HG03025 (cell line): ENCODE results near the gene FAN1.

Experiments
- ATAC-seq: cut with Tn5 transposase; IDR thresholded peaks from one replicate; pipeline ENCODE4 v1.9.1; 2021; ENCODE audit warnings: mild to moderate bottlenecking, moderate library complexity; ENCODE audit not compliant: unreplicated experiment, low FRiP score

Gene FAN1

DNA sequence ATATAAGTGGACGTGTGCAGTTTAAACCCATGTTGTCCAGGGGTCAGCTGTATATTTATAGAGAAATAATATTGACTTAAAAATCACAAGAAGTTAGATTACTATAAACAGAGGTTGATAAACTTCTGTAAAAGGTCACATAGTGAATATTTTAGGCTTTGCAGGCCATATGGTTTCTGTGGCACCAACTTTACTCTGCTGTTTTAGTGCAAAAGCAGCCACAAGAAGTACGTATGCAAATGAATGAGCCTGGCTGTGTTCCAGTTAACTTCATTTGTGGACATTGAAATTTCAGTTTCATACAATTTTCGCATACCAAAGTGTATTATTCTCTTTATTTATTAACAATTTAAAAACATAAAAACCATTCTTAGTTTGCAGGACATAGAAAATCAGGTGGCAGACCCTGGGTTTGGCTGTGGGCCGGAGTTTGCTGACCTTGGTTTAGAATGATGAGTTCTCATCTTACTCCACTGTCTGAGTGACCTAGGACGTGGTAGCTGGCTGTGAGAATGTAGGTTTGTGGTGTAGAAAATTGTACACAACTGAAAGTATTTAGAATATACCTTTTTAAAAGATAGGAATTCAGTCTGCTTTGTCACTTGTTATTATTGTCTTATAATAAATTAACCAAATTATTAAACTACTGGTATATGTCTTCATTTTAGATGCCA, 16.3 kb downstream of the FAN1 start:
- no peak for ATAC-seq

DNA sequence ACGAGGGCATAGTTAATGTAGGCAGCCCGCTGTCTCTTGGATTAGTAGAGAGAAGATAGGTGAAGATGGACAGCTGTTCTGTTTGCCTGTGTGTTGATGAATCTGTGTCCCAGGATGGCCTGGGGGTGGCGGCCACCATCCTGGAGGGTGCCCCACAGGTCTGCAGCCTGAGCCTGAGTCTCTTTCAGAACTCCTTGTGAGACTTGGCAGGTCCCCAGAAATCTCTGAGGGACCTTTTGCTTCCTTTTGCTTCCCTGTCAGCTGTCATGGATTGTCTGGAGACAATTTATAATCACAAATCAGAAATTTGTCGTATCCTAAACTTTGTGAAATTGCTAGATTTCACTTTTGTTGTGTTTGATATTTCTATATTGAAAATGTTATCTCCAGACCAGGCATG, 17.4 kb downstream of the FAN1 start:
- ATAC-seq, result no peak

DNA sequence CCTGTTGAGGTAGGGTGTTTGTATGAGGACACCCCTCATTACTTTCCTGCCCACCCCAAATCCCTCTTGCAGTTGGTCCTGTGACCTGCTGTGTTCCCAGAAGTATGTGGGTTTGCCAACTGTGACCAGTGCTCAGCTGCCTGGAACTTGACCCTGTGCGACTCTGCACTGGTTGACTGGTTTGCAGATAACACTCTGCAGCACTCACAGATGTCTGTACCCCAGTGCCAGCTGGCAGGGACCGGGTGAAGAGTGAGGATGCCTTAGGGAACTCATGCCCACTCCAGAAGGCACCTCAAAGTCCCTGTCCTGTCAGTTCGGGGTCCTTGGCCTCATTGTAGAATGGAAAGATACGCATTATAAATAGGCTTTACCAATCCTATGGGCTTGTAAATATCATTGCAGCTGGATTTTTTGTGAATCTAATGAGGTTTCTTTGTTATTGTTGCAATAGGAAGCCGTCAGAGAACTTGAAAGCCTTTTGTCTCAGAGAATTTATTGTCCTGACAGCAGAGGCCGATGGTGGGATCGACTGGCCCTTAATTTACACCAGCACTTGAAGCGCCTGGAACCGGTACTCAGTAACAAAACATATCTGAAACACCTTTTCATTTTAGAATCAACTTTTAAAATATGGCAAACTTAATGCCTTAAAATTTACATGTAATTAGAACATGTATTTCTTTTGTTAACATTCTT, 18.2 kb downstream of the FAN1 start:
- no peak for ATAC-seq

DNA sequence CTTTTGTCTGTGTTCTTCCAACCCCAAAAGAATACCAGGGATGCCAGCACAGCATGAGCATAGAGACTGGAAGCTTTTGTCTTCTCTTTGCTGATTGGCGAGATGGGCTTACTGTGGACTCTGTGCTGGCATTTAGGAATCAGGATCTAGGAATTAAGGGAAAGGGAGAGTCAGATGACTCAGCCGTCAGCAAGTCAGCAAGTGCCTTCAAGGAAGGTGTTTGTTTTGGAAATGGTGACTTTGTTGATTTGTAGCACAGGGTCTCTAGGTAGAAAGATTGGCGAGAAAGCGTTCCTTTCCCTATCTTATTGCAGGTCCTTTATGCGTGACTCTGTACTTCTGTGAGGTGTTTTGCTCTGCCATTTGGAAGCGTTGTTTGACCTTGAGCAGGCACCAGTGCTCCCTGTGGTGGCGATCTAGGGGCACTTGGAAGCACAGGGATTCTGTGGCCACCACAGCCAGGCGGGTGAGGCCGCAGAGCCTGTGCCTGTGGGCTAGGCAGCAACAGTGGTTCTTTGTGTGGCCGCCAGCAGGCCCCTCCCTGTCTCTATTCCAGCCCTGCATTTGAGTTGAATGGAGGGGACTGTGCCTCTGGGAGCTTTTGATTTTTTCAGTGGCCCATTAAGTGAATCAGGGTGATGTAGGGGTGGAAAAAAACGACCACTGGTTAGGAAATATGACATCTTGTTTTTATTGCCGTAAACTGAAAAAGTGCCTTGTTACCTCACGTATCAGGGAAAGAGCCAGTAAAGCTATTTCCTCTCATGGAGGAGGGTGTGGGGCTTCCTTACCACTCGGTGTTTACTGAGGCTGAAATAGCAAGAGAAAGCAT, 19.0 kb downstream of the FAN1 start:
- ATAC-seq, result no peak

DNA sequence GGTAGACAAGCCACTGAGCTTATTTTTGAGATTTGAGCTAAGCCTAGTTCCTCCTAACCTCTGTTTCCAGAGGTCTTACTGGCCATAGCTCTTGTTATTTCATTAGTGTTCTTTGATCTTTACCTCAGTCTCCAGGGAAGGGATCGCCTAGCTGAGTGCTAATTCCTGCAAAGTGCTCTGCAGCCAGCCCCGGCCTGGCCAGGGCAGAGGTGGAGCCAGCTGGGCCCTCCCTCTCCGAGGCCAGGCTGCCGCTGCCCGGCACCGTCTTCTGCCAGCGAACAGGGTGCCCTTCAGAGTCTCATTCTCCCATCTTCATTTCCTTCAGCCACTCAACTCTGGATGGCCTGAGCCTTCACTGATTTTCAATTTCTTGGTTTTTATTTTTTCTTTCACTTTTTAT, 19.7 kb downstream of the FAN1 start:
- no peak for ATAC-seq

DNA sequence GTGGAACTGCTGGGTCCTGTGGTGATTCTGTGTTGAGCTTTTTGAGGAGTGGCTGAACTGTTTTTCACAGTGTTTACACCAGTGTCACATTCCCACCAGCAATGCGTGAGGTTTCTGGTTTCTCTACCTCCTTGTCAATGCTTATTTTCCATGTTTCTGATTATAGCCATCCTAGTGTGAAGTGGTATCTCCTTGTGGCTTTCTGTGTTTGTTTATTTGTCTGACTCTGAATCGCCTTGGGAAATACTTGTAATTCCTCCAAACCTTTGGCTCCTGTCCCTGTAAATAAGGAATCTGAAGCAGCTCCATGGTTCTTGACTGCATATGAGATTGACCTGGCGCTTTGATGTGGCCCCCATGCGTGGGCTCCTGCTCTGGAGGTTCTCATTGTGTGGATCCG, 20.6 kb downstream of the FAN1 start:
- no peak for ATAC-seq

DNA sequence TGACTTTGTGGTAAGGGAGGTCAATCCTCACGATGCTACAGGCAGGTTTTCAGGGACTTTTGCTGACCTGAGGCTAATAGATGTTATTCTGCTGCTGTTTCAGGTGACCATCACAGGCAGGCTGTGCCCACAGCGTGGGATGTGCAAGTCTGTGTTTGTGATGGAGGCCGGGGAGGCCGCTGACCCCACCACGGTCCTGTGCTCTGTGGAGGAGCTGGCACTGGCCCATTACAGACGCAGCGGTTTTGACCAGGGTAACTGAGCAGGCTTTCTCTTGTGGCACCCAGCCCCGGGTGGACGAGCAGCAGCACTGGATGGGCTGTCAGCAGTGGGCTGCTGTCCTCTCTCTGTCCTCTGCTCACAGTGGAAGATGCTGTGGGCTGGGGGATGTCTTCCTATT, 22.0 kb downstream of the FAN1 start:
- no peak for ATAC-seq

DNA sequence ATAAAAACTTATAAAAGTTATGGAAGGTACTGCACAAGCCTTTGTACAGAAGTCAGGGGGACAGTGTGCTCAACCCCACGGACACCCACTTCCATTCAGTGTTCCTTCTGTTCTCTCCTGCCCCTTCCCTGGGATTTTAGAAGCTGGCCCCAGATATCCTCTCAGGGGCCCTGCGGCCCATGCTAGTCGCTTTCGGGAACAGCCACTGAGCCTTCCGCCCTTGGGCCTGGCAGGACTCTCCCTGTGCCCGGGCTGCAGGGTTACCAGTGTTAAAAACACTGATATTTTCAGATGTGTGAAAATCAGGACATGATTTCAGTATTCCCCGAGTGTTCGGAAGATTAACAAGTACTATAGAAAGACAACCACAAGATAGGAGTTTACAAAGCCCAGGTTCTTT, 22.4 kb downstream of the FAN1 start:
- no peak for ATAC-seq

DNA sequence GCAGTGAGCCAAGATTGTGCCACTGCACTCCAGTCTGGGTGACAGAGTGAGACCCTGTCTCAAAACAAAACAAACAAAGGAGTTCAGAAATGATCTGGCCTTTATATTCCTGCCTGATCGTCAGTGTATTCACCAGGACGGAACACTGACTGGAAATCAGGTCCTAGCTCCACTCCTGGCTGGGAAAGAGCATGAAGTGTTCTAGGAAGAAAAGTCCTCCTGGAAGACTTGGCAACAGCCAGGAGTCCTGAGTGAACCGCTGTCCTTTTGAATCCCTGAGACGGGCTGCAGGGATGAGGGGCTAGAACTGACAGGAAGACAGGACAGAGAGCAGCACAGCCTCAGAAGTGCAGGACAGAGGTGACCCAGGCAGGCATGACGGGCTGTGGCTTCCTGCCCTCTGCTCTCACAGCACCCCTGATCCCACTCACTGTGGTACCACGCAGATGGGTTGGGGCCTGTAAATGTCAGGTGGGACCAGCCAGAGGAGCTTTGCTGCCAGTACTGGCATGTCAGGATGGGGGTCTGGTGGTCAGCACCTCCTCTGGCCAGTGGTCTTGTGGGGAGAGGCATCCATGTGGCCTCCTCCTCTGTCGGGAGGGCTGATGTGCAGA, 23.5 kb downstream of the FAN1 start:
- ATAC-seq, result no peak

DNA sequence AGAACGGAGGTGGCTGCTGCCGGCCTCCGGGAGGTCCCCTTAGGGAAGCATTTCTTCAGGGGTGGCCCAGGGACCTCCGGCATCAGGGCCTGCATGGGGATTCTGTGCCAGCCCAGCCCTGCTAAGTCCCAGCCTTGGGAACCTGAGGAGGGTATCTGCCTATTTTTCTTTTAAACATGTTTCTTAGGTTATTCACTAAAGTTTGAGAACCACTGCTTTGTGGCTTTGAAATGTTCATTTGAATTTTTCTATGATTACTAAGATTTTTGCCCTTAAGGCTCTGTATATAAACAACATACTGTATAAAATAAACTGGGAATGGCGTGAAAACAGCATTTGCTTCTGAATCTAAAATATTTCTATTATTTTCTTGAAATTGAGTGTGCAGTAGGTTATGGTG, 24.4 kb downstream of the FAN1 start:
- ATAC-seq, result no peak

DNA sequence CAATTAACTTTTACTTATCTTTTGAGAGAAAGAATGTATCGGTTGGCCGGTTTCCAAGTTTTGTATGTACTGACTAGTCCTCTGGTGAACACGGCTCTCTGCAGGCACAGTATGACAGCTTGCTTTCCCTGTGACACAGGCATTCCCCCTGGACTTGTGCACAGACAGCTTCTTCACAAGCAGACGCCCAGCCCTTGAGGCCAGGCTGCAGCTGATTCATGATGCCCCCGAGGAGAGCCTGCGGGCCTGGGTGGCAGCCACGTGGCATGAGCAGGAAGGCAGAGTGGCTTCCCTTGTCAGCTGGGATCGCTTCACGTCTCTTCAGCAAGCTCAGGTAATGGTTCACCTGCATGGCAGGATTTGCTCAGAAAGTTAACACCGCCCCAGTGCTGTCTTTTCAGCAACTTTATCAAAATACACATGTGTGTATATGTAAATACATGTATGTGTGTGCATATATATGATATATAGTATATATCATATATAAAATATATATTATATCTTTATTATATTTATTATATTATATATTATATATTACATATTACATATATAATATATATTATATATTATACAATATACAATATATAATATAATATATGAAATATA, 25.5 kb downstream of the FAN1 start:
- ATAC-seq, result no peak

DNA sequence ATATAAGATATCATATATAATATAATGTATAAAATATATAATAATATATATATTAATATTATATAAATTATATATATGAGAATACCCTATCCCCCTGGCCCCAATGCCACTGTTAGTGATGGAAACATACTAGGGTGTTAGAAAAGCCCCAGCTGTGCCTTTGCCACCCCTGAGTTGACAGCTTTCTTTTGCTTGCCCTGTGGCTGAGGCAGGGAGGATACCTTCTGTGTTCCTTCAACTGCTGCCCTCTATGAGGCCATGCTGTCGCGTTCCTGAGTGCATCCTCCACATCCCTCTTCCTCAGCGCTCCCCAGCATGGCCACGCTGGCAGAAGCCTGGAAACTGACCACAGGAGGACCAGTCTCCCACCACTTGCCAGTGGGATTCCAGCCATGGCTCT, 26.3 kb downstream of the FAN1 start:
- no peak for ATAC-seq

DNA sequence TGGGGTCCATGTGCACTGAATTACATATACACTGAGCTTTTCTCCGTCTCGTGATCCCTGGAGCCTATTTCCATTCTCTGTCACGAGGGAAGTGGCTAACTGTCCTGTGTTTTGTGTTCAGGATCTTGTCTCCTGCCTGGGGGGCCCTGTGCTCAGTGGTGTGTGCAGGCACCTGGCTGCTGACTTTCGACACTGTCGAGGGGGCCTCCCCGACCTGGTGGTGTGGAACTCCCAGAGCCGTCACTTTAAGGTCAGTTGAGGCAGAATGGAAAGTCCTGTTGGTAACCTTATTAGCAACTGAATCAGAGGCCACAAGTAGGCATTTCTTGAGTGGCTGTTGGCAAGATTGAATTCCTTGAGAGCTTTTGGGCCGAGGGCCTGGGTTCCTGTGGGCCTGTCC, 26.7 kb downstream of the FAN1 start:
- ATAC-seq, result no peak

DNA sequence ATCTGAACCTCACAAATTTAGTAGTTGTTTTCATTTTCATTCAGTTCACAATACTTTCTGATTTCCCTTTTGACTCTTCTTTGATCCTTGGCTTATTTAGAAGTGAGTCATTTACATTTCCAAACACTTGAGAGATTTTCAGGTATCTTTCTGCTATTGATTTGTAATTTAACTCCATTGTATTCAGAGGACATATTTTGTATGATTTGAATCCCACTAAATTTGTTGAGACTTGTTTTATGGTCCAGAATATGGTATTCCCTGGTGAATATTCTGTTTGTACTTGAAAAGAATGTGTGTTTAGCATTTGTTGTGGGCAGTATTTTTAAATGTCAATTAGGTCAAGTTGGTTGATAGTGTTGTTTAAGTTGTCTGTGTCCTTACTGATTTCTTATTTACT, 29.6 kb downstream of the FAN1 start:
- no peak for ATAC-seq

DNA sequence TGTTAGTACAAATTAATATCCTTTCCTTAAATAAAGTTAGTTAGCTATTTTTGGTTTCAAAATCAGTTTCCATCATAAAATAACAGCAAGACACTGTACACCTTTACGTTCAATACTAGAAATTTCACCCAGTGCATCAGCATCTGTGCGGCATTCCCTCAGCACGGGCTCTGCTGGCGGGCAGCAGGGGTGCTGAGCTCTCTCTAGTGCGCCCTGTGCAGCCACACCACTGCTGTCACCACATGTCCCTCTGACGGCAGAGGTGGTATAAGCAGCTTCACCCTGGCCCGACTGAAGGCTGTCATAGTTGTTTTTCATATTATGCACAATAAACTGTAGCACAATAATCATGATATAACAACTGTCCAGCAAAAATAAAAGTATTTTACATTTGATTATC, 35.4 kb downstream of the FAN1 start:
- ATAC-seq, result no peak

DNA sequence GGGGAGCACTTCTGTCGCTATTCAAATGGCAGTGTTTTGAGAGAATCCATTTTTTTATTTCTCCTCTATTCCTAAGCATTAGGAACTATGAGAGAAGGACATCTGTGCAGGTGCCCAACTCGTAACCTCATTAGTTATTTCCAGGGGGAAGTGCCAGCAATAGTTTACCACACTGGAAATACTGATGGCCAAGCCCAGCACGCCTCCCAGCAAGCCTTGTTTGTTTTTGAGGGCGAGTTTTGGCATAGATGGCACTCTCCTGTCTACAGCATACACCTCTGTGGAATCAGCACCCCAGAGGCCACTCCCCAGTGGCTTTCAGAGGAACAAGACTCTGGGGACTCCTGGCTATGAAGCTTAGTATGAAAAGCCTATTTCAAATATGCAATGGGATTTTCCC, 36.6 kb downstream of the FAN1 start:
- ATAC-seq, result no peak

DNA sequence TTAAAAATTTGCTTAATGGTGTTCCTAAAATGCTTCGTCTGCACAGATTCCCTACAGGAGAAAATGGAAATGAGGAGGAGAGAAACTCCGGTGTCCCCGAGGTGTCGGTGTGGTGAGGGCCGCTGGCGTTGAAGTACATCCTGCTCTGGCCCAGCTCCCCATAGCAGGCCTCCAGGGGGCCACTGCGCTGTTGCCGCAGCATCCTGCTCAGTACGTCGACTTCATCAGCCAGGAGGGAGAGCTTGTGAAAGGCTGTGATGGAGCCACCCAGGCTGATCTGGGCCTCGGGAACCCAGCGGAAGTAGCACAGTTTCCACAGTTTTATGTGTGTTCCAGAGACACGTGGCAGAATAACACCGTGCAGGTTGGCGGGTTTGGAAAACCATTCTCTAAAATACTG, 37.8 kb downstream of the FAN1 start:
- ATAC-seq, result no peak

DNA sequence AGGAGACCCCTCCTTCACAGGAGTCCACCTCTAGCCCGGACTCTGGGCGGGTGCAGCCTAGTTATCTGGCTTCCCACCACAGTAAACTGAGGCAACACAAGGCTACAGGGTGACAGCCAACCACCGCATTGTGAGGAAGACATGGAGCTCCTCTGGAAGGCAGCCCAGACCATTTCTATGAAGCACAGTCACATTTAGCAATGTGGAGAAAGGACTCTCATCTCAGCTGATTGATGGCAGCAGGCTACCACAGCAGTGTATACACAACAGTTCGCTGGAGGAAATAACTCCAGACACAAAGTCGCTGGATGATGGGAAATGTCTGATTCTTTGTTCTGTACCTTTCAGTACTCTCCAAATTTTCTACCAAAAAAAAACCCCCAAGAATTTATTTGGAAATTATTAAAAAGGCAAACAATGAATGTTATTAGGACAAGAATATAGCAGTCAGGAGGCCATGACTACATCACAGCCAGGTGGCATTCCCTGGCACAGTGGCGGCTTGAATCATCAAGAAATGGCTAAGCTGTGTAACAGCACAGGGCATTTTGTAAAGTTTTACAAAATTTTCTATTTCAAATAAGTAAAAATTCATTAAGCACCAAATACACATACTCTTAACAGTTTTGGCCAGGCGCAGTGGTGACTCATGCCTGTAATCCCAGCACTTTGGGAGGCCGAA, 40.1 kb downstream of the FAN1 start:
- no peak for ATAC-seq

DNA sequence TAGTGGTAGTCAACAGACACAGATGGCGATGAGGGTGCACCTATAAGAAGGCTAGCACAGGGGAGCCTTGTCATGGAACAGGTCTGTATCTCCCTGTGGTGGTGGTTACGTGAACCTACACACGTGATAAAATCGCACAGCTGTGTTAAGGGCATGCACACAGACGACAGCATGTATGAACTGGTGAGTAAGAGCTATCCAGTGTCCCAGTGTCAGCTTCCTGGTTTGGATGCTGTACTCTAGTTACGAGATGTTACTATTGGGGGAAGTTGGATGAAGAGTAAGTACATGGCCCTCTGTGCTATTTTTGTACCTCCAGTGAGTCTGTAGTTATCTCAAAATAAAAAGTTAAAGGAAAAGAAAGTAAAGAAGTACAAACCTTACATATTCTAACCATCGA, 49.5 kb downstream of the FAN1 start:
- no peak for ATAC-seq

DNA sequence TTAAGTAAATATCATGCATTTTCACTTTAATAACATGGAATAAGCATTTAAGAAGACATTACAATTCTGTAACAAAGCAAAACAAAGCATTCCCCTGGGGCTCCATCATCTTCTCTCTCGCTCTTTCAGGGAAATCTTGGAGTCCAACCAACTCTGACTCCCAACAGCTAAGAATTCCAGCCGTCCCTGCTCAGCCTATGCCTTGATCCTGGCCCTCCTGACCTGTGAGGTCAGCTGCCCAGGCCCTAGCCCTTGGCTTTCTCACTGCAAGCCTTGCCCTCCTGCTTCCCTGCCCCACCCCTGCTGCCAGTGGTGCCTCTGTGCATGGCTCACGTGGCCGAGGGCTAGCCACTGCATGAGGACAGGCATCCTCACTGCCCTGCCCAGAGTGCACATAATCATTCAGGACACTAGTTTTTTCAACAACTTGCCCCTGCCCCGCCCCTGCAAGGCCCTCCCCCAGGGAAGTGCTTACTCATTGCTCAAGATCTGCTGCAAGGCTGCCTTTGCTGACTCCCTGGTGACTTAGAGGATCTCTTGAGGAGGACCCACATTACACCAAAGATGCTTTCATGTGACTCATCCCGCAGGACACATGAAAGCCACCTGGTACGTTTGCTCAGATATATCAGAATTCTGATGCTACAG, 50.1 kb downstream of the FAN1 start:
- no peak for ATAC-seq
